KOPT-K1 (cell line): ENCODE data around the gene ABCC1.

Experiments used
- H3K27ac ChIP-seq: fragments of 200-600 bp; sonication (generic); 2 replicates; pipeline ENCODE4 v1.5.1; 2016; ENCODE audit warnings: antibody characterized with exemption, mild to moderate bottlenecking, low read depth, low read length; ENCODE audit not compliant: poor library complexity, severe bottlenecking
- H3K36me3 ChIP-seq: fragments of 200-600 bp; sonication (generic); 2 replicates; pipeline ENCODE4 v1.5.1; 2017; ENCODE audit warnings: antibody characterized with exemption, mild to moderate bottlenecking, low read length, moderate library complexity; ENCODE audit not compliant: insufficient read depth
- H3K9me3 ChIP-seq: fragments of 200-600 bp; sonication (generic); 2 replicates; pipeline ENCODE4 v1.5.1; 2017; ENCODE audit warnings: antibody characterized with exemption, low read length, mild to moderate bottlenecking; ENCODE audit not compliant: insufficient read depth, poor library complexity, severe bottlenecking

Gene ABCC1

DNA sequence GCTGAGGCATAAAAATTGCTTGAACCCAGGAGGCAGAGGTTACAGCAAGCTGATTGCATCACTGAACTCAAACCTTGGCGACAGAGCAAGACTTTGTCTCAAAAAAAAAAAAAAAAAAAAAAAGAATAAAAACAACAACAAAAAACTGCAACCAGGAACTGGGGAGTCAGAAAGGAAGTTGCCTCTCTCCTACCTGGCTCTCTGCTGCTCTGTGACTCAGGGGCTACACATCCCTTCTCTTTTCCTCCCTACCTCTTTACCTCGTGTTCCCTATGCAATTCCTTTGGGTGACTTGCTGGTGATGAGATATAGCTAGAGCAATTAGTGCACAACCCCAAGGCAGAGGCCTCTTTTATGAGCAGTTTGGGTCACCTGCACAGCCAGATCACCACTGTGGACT, 95.9 kb downstream of the ABCC1 start:
- H3K27ac ChIP-seq = no peak overlapping the region
- H3K36me3 ChIP-seq = peaks cover 91% of the 10 kb centered on the region

GRCh38 chr16:16045879-16046278, 96.5 kb downstream of the ABCC1 start:
- Histone ChIP-seq H3K27ac (no peak overlapping the region), H3K36me3 (peaks cover 96% of the 10 kb centered on the region), H3K9me3 (no peaks in the 10 kb centered on the region)

More for the DNA sequence above, 95.9 kb downstream of the ABCC1 start:
- no peaks in the 10 kb centered on the region for H3K9me3 ChIP-seq

DNA sequence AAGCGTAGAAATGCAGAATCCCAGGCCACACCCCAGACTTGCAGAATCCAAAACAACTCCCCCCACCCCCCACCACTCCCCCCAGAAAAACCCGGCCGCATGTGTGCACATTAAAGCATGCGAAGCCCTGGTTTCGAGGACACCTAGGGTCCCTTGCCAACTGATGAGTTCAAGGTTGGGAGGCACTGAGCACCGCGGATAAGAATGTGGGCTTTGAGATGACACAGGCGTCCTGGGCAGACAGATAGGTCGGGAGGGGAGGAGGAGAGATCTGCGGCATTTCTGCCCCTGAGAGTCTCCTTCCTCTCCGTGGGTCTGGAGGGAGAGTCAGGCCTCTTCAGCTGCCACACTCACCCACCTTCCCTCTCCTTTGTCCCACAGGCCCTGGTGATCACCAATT, 98.3 kb downstream of the ABCC1 start:
- Histone ChIP-seq H3K9me3 (no peaks in the 10 kb centered on the region), H3K36me3 (peaks cover 100% of the 10 kb centered on the region), H3K27ac (no peak overlapping the region)

- Histone ChIP-seq H3K27ac (no peak overlapping the region), H3K9me3 (no peaks in the 10 kb centered on the region), H3K36me3 (peaks cover 100% of the 10 kb centered on the region)
Measured at GRCh38 chr16:16048904-16049582, 99.6 kb downstream of the ABCC1 start.

DNA sequence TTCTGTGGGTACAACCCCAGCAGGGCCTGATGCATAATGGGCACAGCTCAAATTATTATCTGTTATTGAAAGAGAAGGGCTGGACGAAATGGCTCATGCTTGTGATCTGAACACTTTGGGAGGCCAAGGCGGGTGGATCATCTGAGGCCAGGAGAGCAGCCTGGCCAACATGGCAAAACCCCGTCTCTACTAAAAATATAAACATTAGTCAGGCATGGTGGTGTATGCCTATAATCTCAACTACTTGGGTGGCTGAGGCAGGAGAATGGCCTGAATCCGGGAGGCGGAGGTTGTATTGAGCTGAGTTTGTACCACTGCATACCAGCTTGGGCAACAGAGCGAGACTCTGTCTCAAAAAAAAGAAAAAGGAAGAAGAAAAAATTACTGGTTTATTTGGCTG, 100.7 kb downstream of the ABCC1 start:
- Histone ChIP-seq H3K9me3 (no peaks in the 10 kb centered on the region), H3K27ac (no peak overlapping the region), H3K36me3 (peaks cover 100% of the 10 kb centered on the region)

DNA sequence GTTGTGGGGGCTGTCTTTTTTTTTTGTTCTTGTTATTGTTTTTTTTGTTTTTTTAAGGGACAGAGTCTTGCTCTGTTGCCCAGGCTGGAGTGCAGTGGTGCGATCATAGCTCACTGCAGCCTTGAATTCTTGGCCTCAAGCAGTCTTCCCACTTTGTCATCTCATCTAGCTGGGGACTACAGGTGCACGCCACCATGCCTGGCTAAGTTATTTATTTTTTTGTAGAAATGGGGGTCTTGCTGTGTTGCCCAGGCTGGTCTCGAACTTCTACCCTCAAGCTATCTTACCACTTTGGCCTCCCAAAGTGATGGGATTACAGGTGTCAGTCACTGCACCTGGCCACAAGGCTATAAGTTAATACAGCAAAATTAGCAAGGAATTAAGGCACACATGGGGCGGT, 101.7 kb downstream of the ABCC1 start:
- Histone ChIP-seq H3K36me3 (peaks cover 100% of the 10 kb centered on the region), H3K9me3 (no peaks in the 10 kb centered on the region), H3K27ac (no peak overlapping the region)

DNA sequence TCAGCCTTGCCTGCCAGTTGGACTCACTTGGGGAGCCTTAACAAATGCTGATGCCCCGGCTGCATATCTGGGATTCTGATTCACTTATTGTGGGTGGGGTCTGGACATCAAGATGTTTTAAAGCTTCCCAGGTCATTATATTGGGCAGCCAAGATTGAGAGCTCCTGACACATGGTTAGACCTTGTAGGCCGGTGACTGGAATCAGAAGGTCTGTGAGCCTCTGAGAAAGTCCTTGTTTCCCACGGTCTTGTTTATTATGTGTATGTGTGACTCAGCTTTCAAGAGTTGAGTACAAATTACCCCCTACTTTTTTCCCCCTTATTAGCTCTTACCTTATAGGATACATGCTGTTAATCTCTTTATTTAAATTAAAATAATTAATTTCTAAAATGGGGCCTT, 103.5 kb downstream of the ABCC1 start:
- Histone ChIP-seq H3K36me3 (peaks cover 100% of the 10 kb centered on the region), H3K27ac (no peak overlapping the region), H3K9me3 (no peaks in the 10 kb centered on the region)

- H3K27ac ChIP-seq = no peak overlapping the region
- no peaks in the 10 kb centered on the region for H3K9me3 ChIP-seq
- peaks cover 95% of the 10 kb centered on the region for H3K36me3 ChIP-seq
Measured at GRCh38 chr16:16057102-16057501, 107.7 kb downstream of the ABCC1 start.

- H3K27ac ChIP-seq = no peak overlapping the region
- peaks cover 93% of the 10 kb centered on the region for H3K36me3 ChIP-seq
Measured at GRCh38 chr16:16059160-16059559, 109.7 kb downstream of the ABCC1 start.

GRCh38 chr16:16059895-16060590, 110.6 kb downstream of the ABCC1 start:
- no peaks in the 10 kb centered on the region for H3K9me3 ChIP-seq
- H3K27ac ChIP-seq = peak overlapping the region; percentile 12
- H3K36me3 ChIP-seq = peaks cover 93% of the 10 kb centered on the region

More at GRCh38 chr16:16059160-16059559, 109.7 kb downstream of the ABCC1 start:
- H3K9me3 ChIP-seq = no peaks in the 10 kb centered on the region

- H3K27ac ChIP-seq = peak overlapping the region; percentile 64
- H3K36me3 ChIP-seq = peaks cover 92% of the 10 kb centered on the region
- H3K9me3 ChIP-seq = no peaks in the 10 kb centered on the region
Measured at GRCh38 chr16:16062023-16062937, 112.9 kb downstream of the ABCC1 start.

- H3K27ac ChIP-seq = peak overlapping the region; percentile 43
- H3K9me3 ChIP-seq = no peaks in the 10 kb centered on the region
- H3K36me3 ChIP-seq = peaks cover 92% of the 10 kb centered on the region
Measured at GRCh38 chr16:16063683-16064082, 114.3 kb downstream of the ABCC1 start.

- H3K9me3 ChIP-seq = no peaks in the 10 kb centered on the region
- peaks cover 91% of the 10 kb centered on the region for H3K36me3 ChIP-seq
- no peak overlapping the region for H3K27ac ChIP-seq
Measured at GRCh38 chr16:16064874-16065384, 115.5 kb downstream of the ABCC1 start.

DNA sequence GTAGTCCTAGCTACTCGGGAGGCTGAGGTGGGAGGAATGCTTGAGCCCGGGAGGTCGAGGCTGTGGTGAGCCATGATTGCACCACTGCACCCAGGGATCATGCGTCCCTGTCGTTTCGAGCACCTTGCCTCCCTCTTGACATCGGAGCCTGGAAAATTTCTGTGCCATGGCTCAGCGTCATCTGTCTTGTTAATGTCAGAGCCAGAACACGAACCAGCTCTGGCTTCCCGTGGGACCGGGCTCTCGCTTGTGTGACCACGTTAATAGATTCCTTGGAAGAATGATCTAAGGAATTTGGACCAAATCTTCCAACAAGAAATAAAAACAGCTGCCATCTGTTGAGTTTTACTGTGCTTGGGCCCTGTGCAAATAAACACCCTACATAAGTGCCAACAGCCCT, 117.7 kb downstream of the ABCC1 start:
- no peaks in the 10 kb centered on the region for H3K9me3 ChIP-seq
- peaks cover 92% of the 10 kb centered on the region for H3K36me3 ChIP-seq
- H3K27ac ChIP-seq = no peak overlapping the region
